Stimulated activated CD4-positive, alpha-beta T cell treated with anti-CD3 and anti-CD28 coated beads, Interleukin-12 subunit alpha, Interleukin-12 subunit beta, amount 100 ng/mL, for 48 hours (primary cell): Measurements from ENCODE around the gene PHLPP1.
"Not testable (repeated sequence)": the region's sequence is repeated elsewhere in the genome, so short reads cannot be mapped to it uniquely, and the experiment has no call there.

ENCODE experiments used
- DNase-seq, 3 donors: peaks; one replicate each; pipeline ENCODE4 v3.0.0-alpha.2; 2020; ENCODE audit warnings: low read depth in 2 of 3, low spot score in 1 of 3

Gene PHLPP1

GRCh38 chr18:62807396-62807795 lies 92.1 kb downstream of the PHLPP1 start:
- no peak for DNase-seq

- no peak for DNase-seq
Observed at GRCh38 chr18:62808123-62808522, 92.8 kb downstream of the PHLPP1 start.

GRCh38 chr18:62809445-62809844 lies 94.1 kb downstream of the PHLPP1 start:
- DNase-seq, result not testable (repeated sequence)

- DNase-seq, result no peak
Observed at GRCh38 chr18:62809900-62810299, 94.6 kb downstream of the PHLPP1 start.

GRCh38 chr18:62810682-62811081 lies 95.3 kb downstream of the PHLPP1 start:
- DNase-seq, result no peak

GRCh38 chr18:62811674-62812073 lies 96.3 kb downstream of the PHLPP1 start:
- DNase-seq, result no peak

- DNase-seq, result no peak
Observed at GRCh38 chr18:62812242-62812641, 96.9 kb downstream of the PHLPP1 start.

- no peak for DNase-seq
Observed at GRCh38 chr18:62812876-62813275, 97.5 kb downstream of the PHLPP1 start.

GRCh38 chr18:62814132-62814759 lies 98.9 kb downstream of the PHLPP1 start:
- no peak for DNase-seq

GRCh38 chr18:62825382-62825781 lies 110.0 kb downstream of the PHLPP1 start:
- no peak for DNase-seq

- no peak for DNase-seq
Observed at GRCh38 chr18:62827397-62827796, 112.1 kb downstream of the PHLPP1 start.

GRCh38 chr18:62828091-62828640 lies 112.8 kb downstream of the PHLPP1 start:
- no peak for DNase-seq

- DNase-seq, result no peak
Observed at GRCh38 chr18:62828852-62829251, 113.5 kb downstream of the PHLPP1 start.

- DNase-seq, result no peak
Observed at GRCh38 chr18:62829936-62830335, 114.6 kb downstream of the PHLPP1 start.

GRCh38 chr18:62832282-62832681 lies 116.9 kb downstream of the PHLPP1 start:
- DNase-seq, result no peak

GRCh38 chr18:62833494-62833893 lies 118.2 kb downstream of the PHLPP1 start:
- DNase-seq, result no peak

- no peak for DNase-seq
Observed at GRCh38 chr18:62834715-62835114, 119.4 kb downstream of the PHLPP1 start.

- DNase-seq, result no peak
Observed at GRCh38 chr18:62837011-62837410, 121.7 kb downstream of the PHLPP1 start.

- no peak for DNase-seq
Observed at GRCh38 chr18:62838475-62839098, 123.2 kb downstream of the PHLPP1 start.

GRCh38 chr18:62839874-62840713 lies 124.8 kb downstream of the PHLPP1 start:
- DNase-seq, result no peak

GRCh38 chr18:62841405-62841804 lies 126.1 kb downstream of the PHLPP1 start:
- no peak for DNase-seq

GRCh38 chr18:62842898-62843297 lies 127.6 kb downstream of the PHLPP1 start:
- DNase-seq, result no peak
